Measurements from ENCODE around the gene ENG.

DNA sequence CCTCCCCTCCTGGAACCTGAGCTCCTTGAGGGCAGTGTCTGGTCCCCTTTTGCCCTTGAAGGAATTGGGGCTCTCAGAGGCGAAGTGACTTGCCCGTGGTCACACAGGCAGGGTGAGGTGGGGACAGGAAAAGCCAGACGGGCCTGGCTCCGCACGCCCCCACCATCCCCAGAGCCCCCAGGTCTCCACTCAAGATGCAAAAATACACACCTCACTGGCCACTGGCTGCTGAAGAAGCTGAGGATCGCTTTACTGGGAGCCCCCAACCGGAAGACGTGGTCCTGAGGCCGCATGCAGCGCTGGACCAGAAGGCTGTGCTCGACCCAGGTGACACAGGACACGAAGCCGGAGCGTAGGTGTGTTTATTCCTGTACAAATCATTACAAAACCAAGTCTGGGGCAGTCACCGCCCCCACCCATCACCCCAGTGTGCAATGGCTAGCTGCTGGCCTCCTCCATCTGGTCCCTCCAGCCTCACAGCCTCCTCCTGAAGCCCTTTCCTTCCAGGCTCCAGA, 30.6 kb upstream of the ENG start:
- TF ChIP-seq, protein P1, sequence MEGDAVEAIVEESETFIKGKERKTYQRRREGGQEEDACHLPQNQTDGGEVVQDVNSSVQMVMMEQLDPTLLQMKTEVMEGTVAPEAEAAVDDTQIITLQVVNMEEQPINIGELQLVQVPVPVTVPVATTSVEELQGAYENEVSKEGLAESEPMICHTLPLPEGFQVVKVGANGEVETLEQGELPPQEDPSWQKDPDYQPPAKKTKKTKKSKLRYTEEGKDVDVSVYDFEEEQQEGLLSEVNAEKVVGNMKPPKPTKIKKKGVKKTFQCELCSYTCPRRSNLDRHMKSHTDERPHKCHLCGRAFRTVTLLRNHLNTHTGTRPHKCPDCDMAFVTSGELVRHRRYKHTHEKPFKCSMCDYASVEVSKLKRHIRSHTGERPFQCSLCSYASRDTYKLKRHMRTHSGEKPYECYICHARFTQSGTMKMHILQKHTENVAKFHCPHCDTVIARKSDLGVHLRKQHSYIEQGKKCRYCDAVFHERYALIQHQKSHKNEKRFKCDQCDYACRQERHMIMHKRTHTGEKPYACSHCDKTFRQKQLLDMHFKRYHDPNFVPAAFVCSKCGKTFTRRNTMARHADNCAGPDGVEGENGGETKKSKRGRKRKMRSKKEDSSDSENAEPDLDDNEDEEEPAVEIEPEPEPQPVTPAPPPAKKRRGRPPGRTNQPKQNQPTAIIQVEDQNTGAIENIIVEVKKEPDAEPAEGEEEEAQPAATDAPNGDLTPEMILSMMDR (IDR thresholded peaks at IDR 0.05) = no peak
- TF ChIP-seq POLR2A (IDR thresholded peaks at IDR 0.05) = no peak

Measured in lower leg skin (tissue), 3 donors.